Stimulated activated naive CD8-positive, alpha-beta T cell treated with anti-CD3 and anti-CD28 coated beads, Interleukin-15, Interleukin-2, amounts not matched to agents 100 U/mL and 50 U/mL, for 24 hours (primary cell): ENCODE measurements around the gene WFDC6.
A peak's percentile ranks its signal among the peaks of the same experiment; 100 is the strongest.

ENCODE experiments used
- ATAC-seq: fragments of 150-1000 bp; cut with Tn5 transposase; one replicate; pipeline ENCODE4 v1.10.0; 2021
- DNase-seq: peaks from one replicate; pipeline ENCODE4 v3.0.0; 2021

The WFDC6 gene

DNA sequence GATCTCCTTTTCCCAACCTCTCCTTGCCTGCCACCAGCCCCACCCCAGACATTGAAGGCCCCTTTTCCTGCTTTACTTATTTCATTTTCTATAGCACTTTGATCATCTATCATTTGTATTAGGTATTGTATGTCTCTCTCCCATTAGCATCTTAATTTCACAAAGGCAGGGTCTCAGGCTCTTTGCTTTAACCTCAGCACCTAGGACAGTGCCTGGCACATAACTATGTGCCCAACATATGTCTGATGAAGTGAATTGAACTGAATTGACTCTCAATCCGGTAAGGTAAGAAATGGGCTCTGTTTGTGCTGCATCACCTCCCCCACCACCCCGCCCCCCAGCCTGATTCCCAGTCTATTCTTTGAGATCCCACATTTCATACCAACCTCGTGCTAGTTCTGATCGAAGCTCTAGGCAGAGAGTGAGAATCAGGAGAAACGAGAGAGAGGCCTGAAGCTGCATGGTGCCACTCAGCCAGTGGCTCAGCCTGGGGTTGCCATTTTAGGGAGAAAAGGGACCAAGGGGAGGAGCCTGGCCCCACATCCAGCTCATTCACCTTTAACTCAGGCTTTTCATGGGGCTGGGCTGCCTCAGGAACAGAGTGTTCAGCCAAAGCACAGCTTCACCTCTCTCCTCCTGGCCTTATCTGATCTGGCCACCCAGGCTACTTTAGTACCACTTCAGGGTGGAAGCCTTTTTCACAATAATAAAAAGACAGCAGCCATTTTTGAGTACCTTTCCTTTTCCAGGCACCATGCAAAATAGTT, 24.0 kb downstream of the WFDC6 start, which contains the start of gene SPINT3:
TSS of gene SPINT3 (minus strand) at position 476 of the 767 bp plus-strand sequence. CDS start at position 462, 14 bp downstream.
- DNase-seq = no peak
- ATAC-seq = no peak

DNA sequence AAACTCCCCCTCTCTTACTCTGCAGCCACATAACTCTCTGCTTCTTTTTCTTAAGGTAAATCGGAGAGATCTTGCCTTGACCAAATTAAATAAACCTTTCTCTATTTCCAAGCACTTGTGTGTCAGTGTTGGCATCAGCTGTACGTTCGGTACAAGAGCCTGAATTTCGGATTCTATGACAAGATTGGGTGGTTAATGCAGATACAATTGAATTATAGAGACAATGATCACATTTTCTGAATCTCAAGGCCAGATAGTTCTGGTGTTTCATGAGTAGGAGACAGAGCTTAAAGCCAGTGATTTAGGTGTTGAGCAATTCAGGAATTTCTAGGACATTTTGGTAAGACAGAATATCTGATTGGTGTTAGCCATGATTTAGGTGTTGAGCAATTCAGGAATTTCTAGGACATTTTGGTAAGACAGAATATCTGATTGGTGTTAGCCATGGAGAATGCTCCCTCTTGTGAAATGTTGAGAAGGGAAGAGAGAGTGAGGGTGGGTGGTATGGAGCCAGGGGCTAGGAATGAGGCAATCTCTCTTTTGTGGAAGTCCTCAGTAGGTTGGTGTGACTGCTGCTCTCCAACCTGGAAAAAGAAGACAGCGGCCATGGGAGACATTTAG, 28.9 kb downstream of the WFDC6 start:
- no peak for DNase-seq
- ATAC-seq = no peak

DNA sequence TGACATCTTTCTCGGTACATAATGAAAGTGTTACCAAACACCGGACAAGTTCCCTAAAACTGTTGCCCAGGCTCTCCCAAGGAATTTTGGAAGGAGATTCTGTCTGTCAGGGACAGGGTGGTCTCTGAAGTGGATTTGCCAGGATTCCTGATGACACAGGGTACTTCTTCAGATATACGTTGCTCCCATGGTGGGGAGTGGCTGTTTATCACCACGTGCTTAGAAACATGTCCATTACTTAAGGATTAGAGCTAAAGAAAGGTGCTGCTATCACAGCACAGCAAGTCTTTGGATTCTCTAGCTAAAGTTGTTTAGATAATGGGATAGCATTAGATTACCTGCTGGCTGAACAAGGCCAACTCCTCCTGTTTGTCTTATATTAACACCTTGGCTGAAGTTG, 30.2 kb downstream of the WFDC6 start:
- ATAC-seq (no peak), DNase-seq (no peak)

DNA sequence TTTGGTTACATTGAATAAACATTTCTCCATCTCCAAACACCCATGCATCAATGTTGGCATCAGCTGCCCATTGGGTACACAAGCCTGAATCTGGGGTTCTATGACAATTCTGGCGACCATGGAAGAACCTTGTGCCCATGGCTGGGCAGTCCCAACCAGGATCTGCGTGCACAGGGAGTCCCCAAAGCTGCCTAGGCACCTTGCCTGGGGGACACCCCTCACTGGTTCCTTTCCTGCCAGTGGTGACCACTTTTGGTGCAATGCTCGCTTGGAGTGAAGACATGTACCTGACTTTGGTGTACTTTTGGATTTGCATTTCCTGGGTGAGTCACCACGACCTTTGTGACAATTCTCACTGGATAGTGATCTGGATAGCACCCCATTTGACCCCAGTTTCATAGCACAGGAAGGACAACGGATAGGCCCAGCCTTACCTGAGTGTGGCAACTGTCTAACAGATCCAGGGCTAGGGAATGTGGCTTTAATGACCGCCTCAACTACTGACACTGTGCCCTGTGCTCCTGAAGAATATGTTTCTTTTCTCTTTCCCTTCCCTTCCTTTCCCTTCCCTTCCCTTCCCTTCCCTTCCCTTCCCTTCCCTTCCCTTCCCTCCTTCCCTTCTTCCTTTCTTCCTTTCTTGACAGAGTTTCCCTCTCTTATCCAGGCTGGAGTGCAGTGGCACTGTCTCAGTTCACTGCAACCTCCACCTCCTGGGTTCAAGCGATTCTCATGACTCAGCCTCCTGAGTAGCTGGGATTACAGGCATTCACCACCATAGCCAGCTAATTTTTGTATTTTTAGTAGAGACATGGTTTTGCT, 31.0 kb downstream of the WFDC6 start:
- ATAC-seq = peak; percentile 23
- peak; percentile 7 for DNase-seq

DNA sequence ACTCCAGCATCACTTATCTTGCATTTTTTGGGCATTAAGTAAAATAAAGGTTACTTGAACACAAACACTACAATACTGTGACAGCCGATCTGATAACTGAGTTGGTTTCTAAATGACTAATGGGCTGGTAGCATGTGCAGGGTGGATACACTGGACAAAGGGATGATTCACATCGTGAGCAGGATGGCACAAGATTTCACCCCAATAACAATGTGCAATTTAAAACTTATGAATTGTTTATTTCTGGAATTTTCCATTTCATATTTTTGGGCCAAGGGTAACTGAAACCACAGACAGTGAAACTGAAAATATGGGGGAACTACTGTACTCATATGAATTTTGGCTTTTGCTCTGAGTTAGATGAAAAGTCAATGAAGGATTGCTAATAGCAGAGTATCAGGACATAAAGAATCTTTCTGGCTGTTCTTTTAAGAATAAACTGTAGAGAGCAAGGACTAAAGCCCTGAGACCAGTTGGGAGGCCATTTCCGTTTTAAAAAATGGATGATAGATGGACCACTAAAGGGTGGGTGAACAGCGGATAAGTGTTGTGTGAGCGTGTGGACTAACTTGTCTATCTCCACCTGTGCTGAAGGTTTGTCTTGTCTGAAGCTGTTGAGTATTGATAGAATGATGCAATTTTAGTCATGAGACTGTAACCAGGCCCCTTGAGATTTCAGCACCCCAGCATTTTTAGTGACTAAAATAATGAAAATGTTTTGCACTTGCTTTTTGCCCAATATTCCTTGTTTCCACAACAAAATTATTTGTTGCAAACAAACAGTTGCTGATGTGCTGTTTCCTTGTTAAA, 32.1 kb downstream of the WFDC6 start:
- DNase-seq (no peak), ATAC-seq (peak; percentile 77)

DNA sequence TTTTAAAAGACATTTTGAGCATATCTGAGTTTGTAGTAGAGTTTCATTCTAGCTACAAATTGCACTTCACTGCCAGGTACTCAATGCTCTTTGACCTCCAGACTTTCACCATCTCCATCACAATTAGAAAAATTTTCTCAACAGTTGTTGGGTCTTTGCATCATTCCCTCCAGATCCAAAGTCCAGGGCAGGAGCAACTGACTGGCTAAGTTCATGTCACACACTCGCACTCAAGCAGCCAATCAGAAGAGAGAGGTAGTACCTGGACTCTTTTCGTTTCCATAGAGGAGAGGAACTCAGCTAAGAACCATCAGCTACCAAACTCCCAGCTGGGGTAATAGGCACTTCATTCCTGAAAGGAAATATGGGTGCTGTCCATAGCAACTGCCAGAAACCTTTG, 32.9 kb downstream of the WFDC6 start:
- no peak for ATAC-seq
- DNase-seq = no peak

DNA sequence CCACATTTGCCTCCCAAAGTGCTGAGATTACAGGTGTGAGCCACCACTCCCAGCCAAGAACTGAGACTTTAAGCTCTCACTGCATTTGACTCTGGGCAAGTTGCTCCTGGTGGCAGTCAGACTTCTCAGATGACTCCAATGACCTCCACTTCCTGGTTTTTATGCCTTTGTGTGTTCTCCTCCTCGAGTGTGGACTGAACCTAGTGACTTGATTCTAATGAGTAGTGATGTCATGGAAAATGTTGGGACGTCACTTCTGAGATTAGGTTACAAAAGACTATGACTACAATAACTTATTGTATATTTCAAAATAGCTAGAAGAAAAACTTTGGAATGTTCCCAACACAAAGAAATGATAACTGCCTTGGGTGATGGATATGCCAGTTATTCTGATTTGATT, 35.9 kb downstream of the WFDC6 start:
- ATAC-seq (no peak), DNase-seq (no peak)

DNA sequence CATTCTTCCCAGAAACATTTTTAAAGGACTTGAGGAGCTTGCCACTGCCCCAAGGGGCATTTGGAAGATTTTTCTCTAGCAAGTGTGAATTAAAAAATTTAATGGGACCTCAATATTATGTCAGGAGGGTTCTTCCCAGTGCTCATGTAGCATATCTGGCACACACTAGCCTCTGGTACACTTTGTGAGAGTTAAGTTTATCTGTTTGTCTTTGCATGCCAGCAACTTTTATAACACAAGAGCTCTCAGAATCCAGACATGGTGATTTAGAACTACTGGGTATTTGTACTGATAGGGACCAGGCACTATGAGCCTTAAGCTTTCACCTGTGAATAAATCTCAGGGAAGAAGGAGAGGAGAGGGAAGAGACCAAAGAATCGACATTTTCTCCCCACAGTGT, 36.7 kb downstream of the WFDC6 start:
- ATAC-seq = no peak
- DNase-seq = no peak

DNA sequence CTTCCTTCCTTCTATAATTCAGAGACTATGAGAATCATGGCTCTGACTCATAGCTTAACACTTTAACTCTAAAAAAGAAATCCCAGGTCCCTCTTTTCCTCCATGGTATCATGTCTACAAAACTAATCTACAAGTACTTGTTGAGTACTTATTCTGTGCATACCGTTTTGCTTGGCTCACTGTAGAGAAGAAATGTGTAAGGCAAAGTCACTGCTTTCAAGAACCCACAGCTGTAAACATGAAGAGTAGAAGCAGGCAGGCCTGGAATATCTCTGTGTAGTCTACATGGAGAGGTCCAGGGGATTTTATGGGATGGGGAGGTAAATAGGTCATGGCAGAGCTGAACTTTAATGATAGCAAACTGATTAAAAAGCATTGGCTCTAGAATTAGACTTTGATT, 37.7 kb downstream of the WFDC6 start:
- ATAC-seq (no peak), DNase-seq (no peak)

DNA sequence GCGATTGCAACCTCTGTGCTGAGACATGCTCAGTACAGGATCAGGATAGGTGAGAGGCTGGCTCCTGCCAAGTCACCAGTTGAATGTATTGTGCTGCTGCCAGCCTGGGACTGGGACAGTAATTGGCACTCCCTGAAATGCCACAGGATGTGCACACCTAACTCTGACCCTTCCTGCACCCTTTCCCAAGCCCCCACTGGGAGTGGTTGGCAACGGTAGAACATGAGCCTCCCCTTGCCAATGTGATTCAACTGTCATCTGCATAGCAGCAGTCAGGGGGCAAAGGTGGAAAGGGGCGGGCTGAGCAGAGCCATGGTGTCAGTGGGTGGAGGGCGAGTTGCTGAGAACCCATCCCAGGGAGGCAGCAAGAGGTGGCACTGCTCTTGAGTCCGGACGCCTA, 39.3 kb downstream of the WFDC6 start:
- ATAC-seq (no peak), DNase-seq (no peak)

DNA sequence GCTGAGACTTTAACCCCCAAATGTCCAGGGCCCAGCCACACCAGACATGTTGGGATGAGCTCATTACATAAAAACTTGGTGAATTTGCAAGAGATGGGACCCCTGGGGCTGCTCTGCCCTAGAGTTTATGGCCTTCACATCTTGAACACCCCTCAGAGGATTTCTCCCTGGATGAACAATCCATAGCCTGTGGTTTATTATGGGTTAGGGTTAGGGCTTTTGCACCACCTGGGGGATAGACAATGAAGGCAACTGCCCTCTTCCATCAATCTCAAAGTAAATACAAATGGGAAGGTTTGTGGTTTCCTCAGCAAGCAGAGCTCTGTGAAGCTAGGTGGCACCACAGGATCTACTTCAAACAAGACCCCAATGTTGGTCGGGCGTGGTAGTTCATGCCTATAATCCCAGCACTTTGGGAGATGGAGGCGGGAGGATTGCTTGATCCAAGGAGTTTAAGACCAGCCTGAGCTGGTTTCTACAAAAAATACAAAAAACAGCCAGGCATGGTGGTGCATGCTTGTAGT, 41.2 kb downstream of the WFDC6 start:
- ATAC-seq (no peak), DNase-seq (no peak)

DNA sequence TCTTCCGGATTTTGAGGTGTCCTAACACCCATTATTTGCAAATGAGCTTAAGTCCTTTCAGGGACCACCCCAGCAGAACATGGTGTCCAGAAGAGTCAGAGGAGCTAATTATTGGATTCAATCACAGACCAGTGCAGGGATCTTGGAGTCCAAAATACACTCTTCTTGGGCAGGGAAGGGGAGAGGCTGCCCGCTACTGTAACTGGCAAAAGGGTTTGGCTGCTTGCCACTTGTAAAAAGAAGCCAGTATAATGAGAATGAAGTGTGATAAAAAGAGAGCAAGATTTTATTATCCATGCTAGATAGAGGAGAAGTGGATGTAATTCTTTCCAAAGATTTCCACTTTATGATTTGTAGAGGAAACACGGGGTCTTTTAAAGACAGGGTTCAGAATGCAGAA, 43.1 kb downstream of the WFDC6 start:
- DNase-seq (no peak), ATAC-seq (no peak)

DNA sequence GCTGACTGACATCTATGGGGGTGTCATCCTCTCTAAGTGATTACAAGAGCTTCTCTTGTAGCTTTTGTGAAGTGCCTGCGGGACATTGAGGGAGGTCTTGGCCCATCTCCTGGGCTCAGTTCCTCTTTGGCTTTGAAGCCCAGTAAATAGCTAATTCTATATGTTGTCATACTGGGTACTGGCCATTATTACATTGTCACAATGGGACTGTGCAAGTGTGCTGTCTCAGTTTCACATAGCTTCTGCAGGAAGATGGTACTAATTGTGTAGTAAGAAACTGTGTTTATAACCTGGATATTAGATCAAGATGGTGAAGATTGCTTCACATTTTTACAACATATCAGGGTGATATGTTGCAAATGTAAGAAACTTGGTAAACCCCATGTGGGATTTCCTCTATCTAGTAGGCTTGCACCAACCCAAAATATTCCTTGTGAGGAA, 43.8 kb downstream of the WFDC6 start:
- ATAC-seq (no peak), DNase-seq (no peak)

DNA sequence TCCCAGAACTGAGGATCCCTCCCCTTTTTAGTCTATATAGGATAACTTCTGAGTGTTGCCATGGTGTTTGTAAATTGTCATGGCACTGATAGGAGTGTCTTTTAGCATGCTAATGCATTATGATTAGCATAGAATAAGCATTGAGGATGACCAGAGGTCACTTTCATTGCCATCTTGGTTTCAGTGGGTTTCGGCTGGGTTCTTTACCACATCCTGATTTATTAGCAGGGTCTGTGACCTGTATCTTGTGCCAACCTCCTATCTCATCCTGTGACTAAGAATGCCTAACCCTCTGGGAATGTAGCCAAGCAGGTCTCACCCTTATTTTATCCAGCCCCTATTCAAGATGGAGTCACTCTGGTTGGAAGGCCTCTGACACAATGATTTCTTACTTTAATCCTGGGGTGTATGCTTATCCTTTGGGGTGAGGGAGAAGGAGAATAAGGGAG, 50.2 kb downstream of the WFDC6 start:
- ATAC-seq (no peak), DNase-seq (no peak)

DNA sequence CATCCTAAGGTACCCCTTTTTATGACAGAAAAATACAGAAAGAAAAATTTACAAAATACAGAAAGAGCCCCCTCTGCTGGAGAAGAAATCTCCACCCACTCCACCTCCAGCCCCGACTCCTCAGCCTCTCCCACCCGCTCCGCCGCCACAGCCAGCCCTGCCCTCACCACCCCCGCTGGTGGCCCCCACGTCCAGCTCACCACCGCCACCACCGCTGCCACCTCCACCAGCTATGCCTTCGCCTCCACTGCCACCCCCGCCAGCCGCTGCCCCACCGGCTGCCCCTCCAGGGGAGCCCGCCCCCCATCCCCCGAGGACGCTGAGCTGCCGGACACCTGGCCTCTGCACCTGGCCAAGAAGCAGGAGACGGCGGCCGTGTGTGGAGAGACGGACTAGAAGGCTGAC, 52.0 kb downstream of the WFDC6 start:
- no peak for ATAC-seq
- peak; percentile 13 for DNase-seq

DNA sequence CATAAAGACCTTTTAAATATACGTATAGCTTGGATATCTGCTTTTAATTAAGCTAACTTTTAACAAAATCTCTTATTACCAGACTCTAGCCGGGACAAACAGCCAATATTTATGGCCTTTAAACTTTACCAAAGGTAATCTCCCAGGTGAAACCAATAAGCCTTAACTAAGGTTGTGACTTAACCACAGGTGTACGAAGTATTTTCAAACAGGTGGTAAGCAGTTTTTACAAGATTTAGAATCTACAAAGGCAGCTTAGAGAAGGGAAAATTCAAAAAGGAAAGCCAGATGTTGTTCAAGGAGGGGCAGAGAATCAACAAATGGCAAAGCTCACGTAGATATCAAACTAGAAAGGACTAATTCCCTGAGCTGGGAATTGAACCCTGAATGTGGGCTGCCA, 53.9 kb downstream of the WFDC6 start:
- no peak for DNase-seq
- no peak for ATAC-seq

DNA sequence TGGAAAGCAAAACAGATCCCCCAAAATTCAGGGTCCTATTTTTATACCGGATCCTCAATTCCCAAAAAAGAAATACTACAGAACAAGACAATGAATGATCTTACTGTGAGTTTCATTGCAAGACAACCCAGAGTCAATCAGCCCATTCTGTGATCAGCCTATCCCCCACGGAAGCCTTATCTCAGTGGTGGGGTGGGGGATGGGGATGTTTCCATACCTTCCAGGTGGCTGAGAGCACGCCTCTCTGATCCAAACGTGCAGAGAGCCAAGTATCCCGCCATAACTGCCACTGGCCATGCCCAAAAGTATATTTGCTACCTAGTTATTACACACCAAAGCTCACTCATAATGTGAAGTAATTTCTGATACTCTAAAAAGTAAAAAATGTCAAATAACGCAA, 54.6 kb downstream of the WFDC6 start:
- DNase-seq = no peak
- no peak for ATAC-seq
